Colonic mucosa (tissue), 4 donors: ENCODE measurements around the gene PPARG. TPM values are rescaled to one million over a fixed set of nuclear protein-coding genes. Genes with fewer than 3 reads are reported as not detected.

Source experiments
- DNase-seq: peaks from one replicate; pipeline ENCODE4 v3.0.0-alpha.2; 2020
- H3K27ac ChIP-seq: fragments of 200-600 bp; one replicate; pipeline ENCODE4 v1.8.0; 2021
- H3K27me3 ChIP-seq: fragments of 200-600 bp; one replicate; pipeline ENCODE4 v1.8.0; 2021
- H3K36me3 ChIP-seq: fragments of 200-600 bp; one replicate; pipeline ENCODE4 v1.8.0; 2021
- H3K4me1 ChIP-seq: fragments of 200-600 bp; one replicate; pipeline ENCODE4 v1.8.0; 2021; ENCODE audit warnings: mild to moderate bottlenecking
- H3K4me3 ChIP-seq: fragments of 200-600 bp; one replicate; pipeline ENCODE4 v1.8.0; 2021
- H3K9ac ChIP-seq, 2 donors: one replicate each; pipeline ENCODE4 v1.7.0; 2013; ENCODE audit warnings: control low read depth in 2 of 2, low read depth in 2 of 2, low read length in 2 of 2
- H3K9me3 ChIP-seq: fragments of 200-600 bp; one replicate; pipeline ENCODE4 v1.8.0; 2021
- intact Hi-C: fragments of 100-400 bp; cut with DNase I; formaldehyde crosslinking; loops from one replicate; pipeline ENCODE4 v1.14.1; 2022
- total RNA-seq, 2 donors: library from RNA; stranded (reverse); fragmentation: NEBNext Ultra II Directional in 1 of 2; extraction: Animal tissue kit (Norgen Biotek cat#: 25700) in 1 of 2; gene quantifications; one replicate each; pipeline ENCODE4 v1.2.1, GENCODE V29; 2021
- TF ChIP-seq, protein P1 (sequence below): fragments of 200-600 bp; IDR thresholded peaks from one replicate; pipeline ENCODE4 v1.8.0; 2022; ENCODE audit warnings: antibody characterized with exemption, mild to moderate bottlenecking
- donor health status: healthy.
- donor health status: DM: no; HTN: no; CAD: no.
- donor health status: DM: no; HTN: no; CAD: no.

PPARG gene
- total RNA-seq, 2 donors from 2014 or later = 85.2 to 169 TPM

- Histone ChIP-seq H3K9me3 (no peaks in the 10 kb centered on the region), H3K4me1 (no peaks in the 10 kb centered on the region), H3K27me3 (no peaks in the 10 kb centered on the region), H3K36me3 (no peaks in the 10 kb centered on the region), H3K9ac (no peak overlapping the region), H3K4me3 (no peak overlapping the region), H3K27ac (no peak overlapping the region)
- no peak for DNase-seq
- intact Hi-C loops = no loop called here
- TF ChIP-seq, protein P1, sequence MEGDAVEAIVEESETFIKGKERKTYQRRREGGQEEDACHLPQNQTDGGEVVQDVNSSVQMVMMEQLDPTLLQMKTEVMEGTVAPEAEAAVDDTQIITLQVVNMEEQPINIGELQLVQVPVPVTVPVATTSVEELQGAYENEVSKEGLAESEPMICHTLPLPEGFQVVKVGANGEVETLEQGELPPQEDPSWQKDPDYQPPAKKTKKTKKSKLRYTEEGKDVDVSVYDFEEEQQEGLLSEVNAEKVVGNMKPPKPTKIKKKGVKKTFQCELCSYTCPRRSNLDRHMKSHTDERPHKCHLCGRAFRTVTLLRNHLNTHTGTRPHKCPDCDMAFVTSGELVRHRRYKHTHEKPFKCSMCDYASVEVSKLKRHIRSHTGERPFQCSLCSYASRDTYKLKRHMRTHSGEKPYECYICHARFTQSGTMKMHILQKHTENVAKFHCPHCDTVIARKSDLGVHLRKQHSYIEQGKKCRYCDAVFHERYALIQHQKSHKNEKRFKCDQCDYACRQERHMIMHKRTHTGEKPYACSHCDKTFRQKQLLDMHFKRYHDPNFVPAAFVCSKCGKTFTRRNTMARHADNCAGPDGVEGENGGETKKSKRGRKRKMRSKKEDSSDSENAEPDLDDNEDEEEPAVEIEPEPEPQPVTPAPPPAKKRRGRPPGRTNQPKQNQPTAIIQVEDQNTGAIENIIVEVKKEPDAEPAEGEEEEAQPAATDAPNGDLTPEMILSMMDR = no peak
These were observed 56.3 kb downstream of the PPARG start for GRCh38 chr3:12345141-12345561.

DNA sequence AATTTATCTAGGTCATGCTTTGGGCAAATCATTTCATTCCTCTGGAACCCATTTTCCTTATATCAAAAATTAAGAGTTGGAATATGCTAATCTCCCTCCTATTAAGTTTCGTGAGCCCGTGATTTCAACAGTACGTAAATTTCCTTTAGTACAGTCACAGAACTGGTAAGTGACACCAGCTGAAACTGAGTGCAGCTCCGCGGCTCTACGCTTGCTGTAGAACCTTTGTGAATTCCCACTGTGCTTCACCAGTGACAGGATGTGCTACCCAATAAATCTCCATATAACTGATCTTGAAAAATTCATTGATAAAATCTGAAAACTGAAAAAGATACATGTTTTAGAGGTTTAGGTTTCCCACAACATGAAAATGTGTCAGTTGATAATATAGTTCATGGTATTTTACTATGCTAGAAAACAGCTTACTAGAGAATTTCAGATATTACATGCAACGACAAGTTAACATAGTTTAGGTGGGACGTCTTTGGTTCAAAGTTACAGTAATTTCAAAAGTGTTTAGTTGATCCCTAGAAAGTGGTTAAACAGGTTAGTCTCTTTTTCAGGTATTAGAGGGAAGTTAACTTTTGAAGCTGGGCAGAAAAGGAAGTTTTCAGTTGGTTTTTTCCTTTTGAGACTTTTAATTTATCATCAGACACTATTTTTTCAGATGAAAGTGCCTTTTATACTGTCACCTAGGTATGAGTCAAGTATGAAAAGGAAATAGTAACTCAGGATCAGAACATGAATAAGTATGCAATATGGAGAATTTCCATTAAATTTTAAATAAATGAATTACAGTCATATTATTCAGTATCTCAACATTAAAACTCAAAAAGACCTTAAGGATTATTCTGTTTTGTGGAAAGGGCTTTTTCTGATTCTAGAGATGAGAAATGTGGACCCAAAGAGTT lies 57.0 kb downstream of the PPARG start:
- TF ChIP-seq, protein P1 = no peak
- no peak for DNase-seq
- no peaks in the 10 kb centered on the region for H3K27me3 ChIP-seq
- no peaks in the 10 kb centered on the region for H3K36me3 ChIP-seq
- no peak overlapping the region for H3K4me3 ChIP-seq
- H3K27ac ChIP-seq = no peak overlapping the region
- intact Hi-C loops = no loop called here
- no peaks in the 10 kb centered on the region for H3K4me1 ChIP-seq
- H3K9me3 ChIP-seq = no peaks in the 10 kb centered on the region
- no peak overlapping the region for H3K9ac ChIP-seq

DNA sequence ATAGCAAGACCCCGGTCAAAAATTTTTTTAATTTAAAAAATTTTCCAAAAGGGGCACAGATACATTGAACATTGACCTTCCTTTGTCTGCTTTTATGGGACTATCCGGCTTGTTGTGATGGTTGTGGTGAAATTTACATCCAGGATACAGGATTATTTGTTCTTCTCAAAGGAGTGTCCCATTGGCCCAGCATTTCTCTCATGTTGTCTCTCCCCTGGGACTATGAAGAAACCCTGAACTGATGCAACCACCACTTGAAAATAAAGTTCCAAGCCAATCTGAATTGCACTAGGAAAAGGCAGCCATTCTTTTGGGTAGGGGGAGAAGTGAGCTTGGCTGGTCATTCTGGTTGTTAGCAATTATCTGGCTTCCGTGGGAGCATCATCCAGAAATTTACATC lies 58.4 kb downstream of the PPARG start:
- H3K4me1 ChIP-seq = peaks cover 3% of the 10 kb centered on the region
- H3K9me3 ChIP-seq = no peaks in the 10 kb centered on the region
- no peak overlapping the region for H3K27ac ChIP-seq
- TF ChIP-seq, protein P1 = no peak
- no peaks in the 10 kb centered on the region for H3K27me3 ChIP-seq
- H3K4me3 ChIP-seq = no peak overlapping the region
- no peak overlapping the region for H3K9ac ChIP-seq
- no peak for DNase-seq
- intact Hi-C loops = no loop called here
- H3K36me3 ChIP-seq = no peaks in the 10 kb centered on the region

GRCh38 chr3:12349895-12350811 lies 61.3 kb downstream of the PPARG start:
- no peaks in the 10 kb centered on the region for H3K9me3 ChIP-seq
- intact Hi-C loops = no loop called here
- TF ChIP-seq, protein P1 = no peak
- H3K9ac ChIP-seq = no peak overlapping the region
- DNase-seq = peak; percentile 59
- no peaks in the 10 kb centered on the region for H3K27me3 ChIP-seq
- H3K27ac ChIP-seq = no peak overlapping the region
- H3K4me3 ChIP-seq = no peak overlapping the region
- H3K4me1 ChIP-seq = peaks cover 3% of the 10 kb centered on the region
- H3K36me3 ChIP-seq = no peaks in the 10 kb centered on the region

- Histone ChIP-seq H3K27me3 (no peaks in the 10 kb centered on the region), H3K4me1 (peaks cover 3% of the 10 kb centered on the region), H3K27ac (no peak overlapping the region), H3K4me3 (no peak overlapping the region), H3K36me3 (no peaks in the 10 kb centered on the region), H3K9me3 (no peaks in the 10 kb centered on the region), H3K9ac (peak overlapping the region in 1 of 2 donors; percentile 29)
- TF ChIP-seq, protein P1 = no peak
- intact Hi-C loops = no loop called here
- DNase-seq = no peak
These were observed 62.3 kb downstream of the PPARG start for GRCh38 chr3:12351145-12351544.
